ENCODE measurements around the gene ARL6IP5. TPM values are rescaled to one million over a fixed set of nuclear protein-coding genes. Genes with fewer than 3 reads are reported as not detected.

Gene ARL6IP5
- total RNA-seq, 2 experiments from 2014 or later, result 132 to 203 TPM

Small RNA genes lying within 50 kb of the gene (microRNA-seq; reads per million reads assigned to microRNA genes)
- gene MIR3136, result 15.7 reads per million, percentile 39 among the genes with 10 or more reads in this experiment

Other genes starting within 250 kb of the ARL6IP5 start
- gene TAFA4, start 152.4 kb upstream of the ARL6IP5 start, total RNA-seq, result not detected
- gene EOGT, start 71.3 kb upstream of the ARL6IP5 start, total RNA-seq, result 10 to 100 TPM; 15.4 to 15.5 TPM
- 10 to 100 TPM; 47.5 to 49.5 TPM for gene TMF1, start 32.6 kb upstream of the ARL6IP5 start, total RNA-seq
- 100 to 1,000 TPM; 104 to 133 TPM for gene UBA3, start 4.6 kb upstream of the ARL6IP5 start, total RNA-seq
- not detected for gene LMOD3, start 37.7 kb downstream of the ARL6IP5 start, total RNA-seq

All from activated CD8-positive, alpha-beta memory T cell treated with anti-CD3 and anti-CD28 coated beads, Interleukin-2, amount 10 ng/mL, durations not matched to agents 7 days and 5 days (primary cell).